Left cardiac atrium (tissue), 4 donors: Measurements from ENCODE around the gene OSBPL1A. TPM values are rescaled to one million over a fixed set of nuclear protein-coding genes. Genes with fewer than 3 reads are reported as not detected.

Experiments used
- ATAC-seq, 2 donors: fragments of 200-7000 bp; cut with Tn5 transposase; one replicate each; pipeline ENCODE4 v1.9.1; 2020; ENCODE audit warnings: mild to moderate bottlenecking in 2 of 2, moderate library complexity in 2 of 2
- DNase-seq: peaks from one replicate; pipeline ENCODE4 v3.0.0-alpha.2; 2020
- intact Hi-C, 2 donors: fragments of 100-400 bp; cut with DNase I; formaldehyde crosslinking; loops; one replicate each; pipeline versions ENCODE4 v1.14.1 to v1.15.1; 2022 to 2023
- long read RNA-seq: library from polyadenylated mRNA; unstranded; transcript quantifications from one replicate; pipeline ENCODE4 v2.0.0, GENCODE V29; 2021
- total RNA-seq, 2 donors: library from RNA; stranded (reverse); fragmentation: NEBNext Ultra II Directional; extraction: Animal tissue kit (Norgen Biotek cat#: 25700); gene quantifications; one replicate each; pipeline ENCODE4 v1.2.1, GENCODE V29; 2021
- donor health status: DM: no; HTN: yes; CAD: no.
- donor health status: DM: no; HTN: yes; CAD: no; lungs with severe emphysema.
- donor health status: DM: yes; HTN: yes; CAD: no.
- donor health status: Dilated cardiomyopathy.

OSBPL1A gene
- 10 to 100 TPM; 68.8 to 74.4 TPM for total RNA-seq
- long read RNA-seq, full-length matches to known transcripts: 17 of 36 reads
- long read RNA-seq, partial matches to known transcripts: 11 of 36 reads
- long read RNA-seq, other reads (novel, unspliced or antisense): 8 of 36 reads

- intact Hi-C loops: loop anchor here in 1 of 2 donors (2.0 kb wide), 1 partner anchor 29 kb away; the partner anchor contains the start of gene IMPACT
- DNase-seq (peak; percentile 95), ATAC-seq (peak; percentile 97 to 98)
Observed at GRCh38 chr18:24397694-24398368, at the start of gene OSBPL1A. Gene OSBPL1A, minus strand, starts transcription at chr18:24397824. Its CDS starts 20,291 bp downstream, at chr18:24377533.

DNA sequence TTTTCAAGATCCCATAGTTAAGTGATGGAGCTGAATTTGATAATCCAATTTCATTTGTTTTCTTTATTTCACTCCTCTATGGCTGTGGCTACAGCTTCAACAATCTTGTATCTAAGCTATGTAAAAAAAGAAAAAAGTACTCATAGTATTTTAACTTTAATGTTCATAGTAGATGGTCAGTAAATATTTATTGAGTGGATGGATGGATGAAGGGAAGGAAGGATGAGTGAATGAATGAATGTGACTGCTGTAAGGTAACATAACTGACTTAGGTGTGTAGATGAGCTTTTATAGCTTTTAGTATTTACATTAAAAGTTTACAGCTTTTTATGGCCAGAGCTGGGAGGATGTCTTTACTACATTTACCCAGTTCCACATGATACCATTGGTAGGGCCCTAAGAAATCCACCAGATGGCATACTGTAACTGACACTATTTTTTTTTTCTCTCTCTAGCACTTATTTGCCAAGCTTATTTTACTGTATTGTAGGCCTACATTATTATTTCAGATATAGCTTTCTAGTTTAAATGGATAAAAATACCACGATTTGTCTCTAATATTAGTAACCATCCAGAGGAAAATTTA, 49.4 kb upstream of the OSBPL1A start:
- DNase-seq: no peak
- ATAC-seq: no peak
- intact Hi-C loops: no loop called here

GRCh38 chr18:24446453-24446852, 48.8 kb upstream of the OSBPL1A start:
- ATAC-seq (no peak), DNase-seq (no peak)
- intact Hi-C loops: no loop called here

GRCh38 chr18:24443870-24444269, 46.2 kb upstream of the OSBPL1A start:
- ATAC-seq: no peak
- intact Hi-C loops: no loop called here
- DNase-seq: no peak

DNA sequence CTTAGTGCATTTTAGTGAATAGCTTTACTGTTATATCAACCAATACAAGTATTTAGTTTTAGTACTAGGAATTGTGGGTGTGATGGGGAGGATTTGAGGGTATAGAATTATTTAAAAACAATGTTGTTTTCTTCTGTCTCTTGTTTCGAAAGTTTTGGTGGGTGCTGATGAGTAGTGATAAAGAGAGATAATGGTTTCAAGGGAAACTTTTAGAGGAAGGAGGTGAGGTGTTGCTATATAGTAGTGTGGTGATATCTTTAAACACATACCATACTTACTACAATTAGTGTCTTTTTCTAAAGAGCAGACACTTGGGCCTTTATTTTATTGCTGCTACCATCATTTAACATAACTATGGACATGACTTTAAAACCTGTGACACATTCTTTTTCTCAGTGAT, 39.3 kb upstream of the OSBPL1A start:
- intact Hi-C loops: no loop called here
- DNase-seq (no peak), ATAC-seq (no peak)

GRCh38 chr18:24432618-24433017, 35.0 kb upstream of the OSBPL1A start:
- ATAC-seq (no peak), DNase-seq (no peak)
- intact Hi-C loops: no loop called here

GRCh38 chr18:24429188-24429587, 31.6 kb upstream of the OSBPL1A start:
- DNase-seq: no peak
- no peak for ATAC-seq
- intact Hi-C loops: no loop called here

GRCh38 chr18:24428709-24429108, 31.1 kb upstream of the OSBPL1A start:
- DNase-seq: no peak
- intact Hi-C loops: no loop called here
- ATAC-seq: no peak

DNA sequence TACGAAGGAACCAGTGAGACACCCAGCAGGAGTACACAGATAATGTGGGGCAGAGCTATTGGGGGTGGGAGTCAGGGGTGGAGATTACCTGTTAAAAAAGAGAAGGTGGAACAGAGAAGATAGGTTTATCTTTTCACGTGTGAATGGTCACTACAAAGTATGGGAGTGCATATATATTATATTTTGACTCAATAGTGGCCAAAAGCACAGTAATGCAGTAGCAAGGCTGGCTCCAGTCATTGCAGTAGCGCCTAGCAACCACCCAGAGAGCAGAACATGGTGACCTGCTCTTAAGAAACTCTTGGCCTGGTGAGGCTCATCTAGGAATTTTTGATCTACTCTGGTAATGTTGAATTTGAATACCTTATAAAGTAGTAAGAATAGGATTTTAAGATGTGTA, 29.9 kb upstream of the OSBPL1A start:
- DNase-seq (no peak), ATAC-seq (no peak)
- intact Hi-C loops: loop anchor here in 1 of 2 donors (2.0 kb wide), 1 partner anchor 29 kb away; no protein-coding TSS in a partner anchor

- intact Hi-C loops: loop anchor here in 1 of 2 donors (2.0 kb wide), 1 partner anchor 28 kb away; no protein-coding TSS in a partner anchor
- peak; percentile 98 to 99 for ATAC-seq
- peak; percentile 90 for DNase-seq
Observed at GRCh38 chr18:24426398-24427294, 29.0 kb upstream of the OSBPL1A start, which contains the start of gene IMPACT. Gene IMPACT, plus strand, starts transcription at chr18:24426670. Its CDS starts 87 bp downstream, at chr18:24426757.

GRCh38 chr18:24426073-24426397, 28.4 kb upstream of the OSBPL1A start:
- intact Hi-C loops: loop anchor here in 1 of 2 donors (2.0 kb wide), 1 partner anchor 27 kb away; no protein-coding TSS in a partner anchor
- ATAC-seq: no peak

GRCh38 chr18:24421831-24422230, 24.2 kb upstream of the OSBPL1A start:
- intact Hi-C loops: no loop called here
- ATAC-seq (no peak), DNase-seq (no peak)

More at GRCh38 chr18:24426073-24426397, 28.4 kb upstream of the OSBPL1A start:
- no peak for DNase-seq

DNA sequence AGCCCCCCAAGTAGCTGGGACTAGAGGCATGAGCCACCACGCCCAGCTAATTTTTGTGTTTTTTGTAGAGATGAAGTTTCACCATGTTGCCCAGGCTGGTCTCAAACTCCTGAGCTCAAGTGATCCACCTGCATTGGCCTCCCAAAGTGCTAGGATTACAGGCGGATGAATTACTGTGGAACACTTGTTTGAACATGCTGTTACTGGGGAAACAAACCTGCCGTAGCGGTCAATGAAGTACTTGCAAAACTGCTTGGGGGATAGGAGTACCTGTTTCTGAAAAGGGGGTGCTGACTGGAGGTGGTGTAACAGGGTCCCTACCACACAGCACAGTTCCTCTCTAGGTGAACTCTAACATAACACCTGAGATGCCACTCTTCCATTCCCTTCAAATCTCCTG, 22.9 kb upstream of the OSBPL1A start:
- DNase-seq: no peak
- intact Hi-C loops: no loop called here
- ATAC-seq: no peak

DNA sequence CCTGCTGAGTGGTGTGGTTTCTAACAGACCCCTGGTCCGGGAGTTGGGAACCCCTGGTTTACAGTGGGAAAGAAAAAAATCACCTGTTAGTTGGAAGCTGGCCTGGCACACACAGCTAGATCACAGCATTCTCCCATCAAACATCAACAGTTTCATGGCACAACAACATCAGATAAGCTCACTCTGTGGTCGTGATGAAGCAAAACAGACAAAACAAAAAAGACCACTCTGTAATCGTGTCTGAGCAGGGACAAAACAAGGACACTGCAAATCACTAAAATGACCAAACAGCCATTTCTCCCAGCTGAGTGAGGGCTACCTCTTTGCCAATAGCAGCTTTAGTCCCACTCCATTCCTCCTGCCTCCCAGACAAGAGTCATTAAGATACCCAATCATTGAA, 19.9 kb upstream of the OSBPL1A start:
- intact Hi-C loops: no loop called here
- no peak for ATAC-seq
- DNase-seq: no peak

DNA sequence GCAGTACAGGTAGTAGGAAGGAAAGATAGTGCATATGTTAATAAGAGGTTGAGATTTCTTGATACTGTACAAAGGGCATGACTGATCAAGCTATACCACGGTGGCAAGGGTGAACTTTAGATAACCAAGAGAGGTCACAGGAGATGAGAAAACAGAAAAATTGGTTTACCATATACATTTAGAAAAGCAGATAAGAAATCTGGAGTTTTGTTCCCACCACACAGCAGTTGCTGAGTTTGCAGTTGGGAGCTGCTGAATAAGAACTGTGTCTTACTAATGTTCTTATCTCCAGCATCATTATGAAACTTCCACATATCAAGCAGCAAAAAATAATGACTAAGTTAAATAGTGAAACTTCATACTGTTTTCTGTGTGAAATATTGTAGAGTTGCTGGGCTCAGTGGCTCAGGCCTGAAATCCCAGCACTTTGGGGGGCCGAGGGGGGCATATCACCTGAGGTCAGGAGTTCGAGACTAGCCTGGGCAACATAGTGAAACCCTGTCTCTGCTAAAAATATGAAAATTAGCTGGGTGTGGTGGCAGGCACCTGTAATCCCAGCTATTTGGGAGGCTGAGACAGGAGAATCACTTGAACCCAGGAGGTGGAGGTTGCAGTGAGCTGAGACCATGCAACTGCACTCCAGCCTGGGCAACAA, 16.9 kb upstream of the OSBPL1A start:
- DNase-seq: no peak
- intact Hi-C loops: no loop called here
- ATAC-seq: no peak

DNA sequence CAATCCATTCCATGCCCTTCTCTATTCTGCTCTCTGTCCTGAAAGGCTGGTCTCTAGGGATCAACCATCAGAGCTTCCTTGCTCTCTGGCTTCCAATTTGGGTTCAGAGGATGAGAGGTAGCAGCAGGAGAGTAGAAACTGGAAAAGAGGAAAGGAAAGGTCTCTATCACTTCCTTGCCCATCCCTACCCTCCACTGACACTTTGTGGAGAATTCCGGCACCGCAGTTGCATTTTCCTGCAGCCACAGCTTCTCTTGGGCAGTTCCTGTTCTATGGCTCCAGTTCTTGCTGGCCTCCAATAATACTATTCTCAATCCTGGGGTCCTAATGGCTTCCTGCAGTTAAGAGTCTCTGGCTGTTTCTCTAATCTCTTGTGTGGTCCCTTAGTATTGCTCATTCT, 15.5 kb upstream of the OSBPL1A start:
- ATAC-seq: peak in 1 of 2 donors; percentile 57
- intact Hi-C loops: no loop called here
- no peak for DNase-seq

GRCh38 chr18:24408496-24408895, 10.9 kb upstream of the OSBPL1A start:
- no peak for DNase-seq
- ATAC-seq: no peak
- intact Hi-C loops: no loop called here

DNA sequence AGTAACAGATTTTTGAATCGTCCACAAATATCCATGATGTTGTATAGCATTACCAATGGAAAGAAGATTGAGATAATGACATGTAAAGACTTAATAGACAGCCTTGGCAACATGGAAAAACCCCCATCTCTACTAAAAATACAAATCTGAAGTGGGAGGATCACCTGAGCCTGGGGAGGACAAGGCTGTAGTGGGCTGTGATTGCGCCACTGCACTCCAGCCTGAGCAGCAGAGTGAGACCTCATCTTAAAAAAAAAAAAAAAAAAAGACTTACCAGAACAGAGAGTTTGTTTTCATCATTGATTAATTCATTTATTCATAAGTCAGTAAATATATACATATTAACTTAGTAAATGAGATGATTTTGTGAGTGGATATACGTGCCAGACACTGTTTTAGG, 7.0 kb upstream of the OSBPL1A start:
- DNase-seq (no peak), ATAC-seq (no peak)
- intact Hi-C loops: no loop called here

GRCh38 chr18:24403076-24403475, 5.5 kb upstream of the OSBPL1A start:
- ATAC-seq: no peak
- intact Hi-C loops: no loop called here
- DNase-seq: no peak
